Fibroblast of lung (primary cell): ENCODE results near the gene PCDHA7.
"Not testable (repeated sequence)": the region's sequence is repeated elsewhere in the genome, so short reads cannot be mapped to it uniquely, and the experiment has no call there.

ENCODE experiments used
- CTCF ChIP-seq, 2 donors: IDR thresholded peaks in 1 of 2; conservative IDR thresholded peaks in 1 of 2; 1 replicate in 1 of 2; 2 replicates in 1 of 2; pipeline ENCODE4 v1.5.1; 2011 to 2012; ENCODE audit warnings: low read length in 2 of 2, control low read depth in 1 of 2, inconsistent platforms in 1 of 2, low read depth in 1 of 2, mild to moderate bottlenecking in 1 of 2
- EZH2 ChIP-seq: IDR thresholded peaks from 2 replicates; pipeline ENCODE4 v1.5.1; 2012; ENCODE audit warnings: low read length, control low read depth, mild to moderate bottlenecking; ENCODE audit errors: missing control alignments

GRCh38 chr5:140796072-140796717 is 37.9 kb upstream of the PCDHA7 start:
- TF ChIP-seq CTCF (conservative IDR thresholded peaks at IDR 0.05 in 1 of 2, IDR thresholded peaks at IDR 0.05 in 1 of 2; ENCODE audit: low read depth in 1 of 2, low read length in 2 of 2); EZH2: not testable (repeated sequence)
